ENCODE measurements around the gene HDC.

DNA sequence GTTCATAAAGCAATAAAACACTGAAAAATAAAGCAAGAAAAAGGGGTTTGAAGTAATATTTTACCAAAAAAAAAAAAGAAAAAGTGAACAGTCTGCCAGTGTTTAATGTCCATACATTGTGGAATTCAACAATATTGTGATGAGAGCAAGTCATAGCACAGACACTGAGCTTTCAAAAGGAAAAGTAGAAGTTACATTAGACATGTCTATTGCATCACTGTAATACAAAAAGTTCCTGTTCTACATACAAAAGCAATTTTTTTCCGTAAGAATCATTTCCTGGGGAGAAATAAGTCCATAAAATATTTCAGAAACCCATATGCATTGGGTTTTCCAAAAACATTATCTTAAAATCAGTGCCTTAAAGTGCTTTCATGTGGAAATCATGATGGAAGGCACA, 11.8 kb upstream of the HDC start:
- TF ChIP-seq, protein P1, sequence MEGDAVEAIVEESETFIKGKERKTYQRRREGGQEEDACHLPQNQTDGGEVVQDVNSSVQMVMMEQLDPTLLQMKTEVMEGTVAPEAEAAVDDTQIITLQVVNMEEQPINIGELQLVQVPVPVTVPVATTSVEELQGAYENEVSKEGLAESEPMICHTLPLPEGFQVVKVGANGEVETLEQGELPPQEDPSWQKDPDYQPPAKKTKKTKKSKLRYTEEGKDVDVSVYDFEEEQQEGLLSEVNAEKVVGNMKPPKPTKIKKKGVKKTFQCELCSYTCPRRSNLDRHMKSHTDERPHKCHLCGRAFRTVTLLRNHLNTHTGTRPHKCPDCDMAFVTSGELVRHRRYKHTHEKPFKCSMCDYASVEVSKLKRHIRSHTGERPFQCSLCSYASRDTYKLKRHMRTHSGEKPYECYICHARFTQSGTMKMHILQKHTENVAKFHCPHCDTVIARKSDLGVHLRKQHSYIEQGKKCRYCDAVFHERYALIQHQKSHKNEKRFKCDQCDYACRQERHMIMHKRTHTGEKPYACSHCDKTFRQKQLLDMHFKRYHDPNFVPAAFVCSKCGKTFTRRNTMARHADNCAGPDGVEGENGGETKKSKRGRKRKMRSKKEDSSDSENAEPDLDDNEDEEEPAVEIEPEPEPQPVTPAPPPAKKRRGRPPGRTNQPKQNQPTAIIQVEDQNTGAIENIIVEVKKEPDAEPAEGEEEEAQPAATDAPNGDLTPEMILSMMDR (IDR thresholded peaks at IDR 0.05; ENCODE audit: poor library complexity), result no peak
- TF ChIP-seq EZH2 (IDR thresholded peaks at IDR 0.05; ENCODE audit: borderline replicate concordance), result no peak
- TF ChIP-seq EZH2phosphoT487 (IDR thresholded peaks at IDR 0.05; ENCODE audit: low read depth, severe bottlenecking, unreplicated experiment), result no peak

Data from hepatocyte (in vitro differentiated cells).